Neuronal stem cell (in vitro differentiated cells): ENCODE data around the gene ACACA.

Experiments
- DNase-seq: peaks from one replicate; pipeline ENCODE4 v3.0.0-alpha.2; 2013; ENCODE audit warnings: low spot score
- H2AFZ ChIP-seq: one replicate; pipeline ENCODE4 v1.6.1; 2013; ENCODE audit warnings: mild to moderate bottlenecking, low read length, inconsistent platforms
- H2AK5ac ChIP-seq: 2 replicates; pipeline ENCODE4 v1.6.1; 2013; ENCODE audit warnings: low read depth, mild to moderate bottlenecking, inconsistent platforms, low read length, moderate library complexity, mixed read lengths
- H2BK120ac ChIP-seq: 2 replicates; pipeline ENCODE4 v1.6.1; 2013; ENCODE audit warnings: low read depth, mild to moderate bottlenecking, inconsistent platforms, low read length, moderate library complexity, mixed read lengths
- H2BK12ac ChIP-seq: one replicate; pipeline ENCODE4 v1.6.1; 2013; ENCODE audit warnings: low read length, inconsistent platforms
- H2BK15ac ChIP-seq: 2 replicates; pipeline ENCODE4 v1.6.1; 2013; ENCODE audit warnings: mild to moderate bottlenecking, low read length, inconsistent platforms, mixed read lengths
- H2BK5ac ChIP-seq: one replicate; pipeline ENCODE4 v1.6.1; 2013; ENCODE audit warnings: inconsistent platforms, mild to moderate bottlenecking, low read length, moderate library complexity
- H3K14ac ChIP-seq: one replicate; pipeline ENCODE4 v1.6.1; 2013; ENCODE audit warnings: low read length, inconsistent platforms
- H3K18ac ChIP-seq: 2 replicates; pipeline ENCODE4 v1.6.1; 2013; ENCODE audit warnings: low read length, inconsistent platforms
- H3K23ac ChIP-seq: 2 replicates; pipeline ENCODE4 v1.6.1; 2013; ENCODE audit warnings: low read depth, mild to moderate bottlenecking, mixed read lengths, low read length, inconsistent platforms; ENCODE audit not compliant: poor library complexity
- H3K27ac ChIP-seq: replicated peaks from 3 replicates; pipeline ENCODE4 v1.5.1; 2013; ENCODE audit warnings: low read length, inconsistent platforms
- H3K27me3 ChIP-seq, 3 experiments: 2 replicates each; pipeline ENCODE4 v1.6.1; 2013; ENCODE audit warnings: low read length in 3 of 3, mild to moderate bottlenecking in 2 of 3, inconsistent platforms in 1 of 3, low read depth in 1 of 3, mixed read lengths in 1 of 3, moderate library complexity in 1 of 3; ENCODE audit not compliant: control insufficient read depth in 3 of 3, insufficient read depth in 3 of 3
- H3K36me3 ChIP-seq, 2 donors: replicated peaks in 1 of 2; 2 replicates each; pipeline ENCODE4 v1.6.1; 2013; ENCODE audit warnings: low read length in 2 of 2; ENCODE audit not compliant: control insufficient read depth in 2 of 2, insufficient read depth in 2 of 2
- H3K4ac ChIP-seq: 2 replicates; pipeline ENCODE4 v1.6.1; 2013; ENCODE audit warnings: inconsistent platforms, mild to moderate bottlenecking, low read length, moderate library complexity
- H3K4me1 ChIP-seq, 2 donors: 1 replicate in 1 of 2; 2 replicates in 1 of 2; pipeline ENCODE4 v1.6.1; 2013; ENCODE audit warnings: low read length in 2 of 2, low read depth in 1 of 2; ENCODE audit not compliant: control insufficient read depth in 2 of 2, insufficient read depth in 1 of 2
- H3K4me2 ChIP-seq: one replicate; pipeline ENCODE4 v1.6.1; 2013; ENCODE audit warnings: mild to moderate bottlenecking, low read length, inconsistent platforms; ENCODE audit not compliant: insufficient read depth, poor library complexity, severe bottlenecking
- H3K4me3 ChIP-seq, 2 donors: 2 replicates each; pipeline ENCODE4 v1.5.1; 2013; ENCODE audit warnings: low read length in 2 of 2, mild to moderate bottlenecking in 2 of 2, inconsistent platforms in 1 of 2, moderate library complexity in 1 of 2
- H3K79me1 ChIP-seq: one replicate; pipeline ENCODE4 v1.6.1; 2013; ENCODE audit warnings: low read depth, mild to moderate bottlenecking, inconsistent platforms, low read length, moderate library complexity
- H3K9ac ChIP-seq: one replicate; pipeline ENCODE4 v1.6.1; 2013; ENCODE audit warnings: mild to moderate bottlenecking, low read depth, low read length, inconsistent platforms; ENCODE audit not compliant: poor library complexity
- H3K9me3 ChIP-seq, 2 donors: replicated peaks in 1 of 2; 2 replicates each; pipeline versions ENCODE3 to v1.6.1; 2013; ENCODE audit warnings: low read length in 2 of 2, mild to moderate bottlenecking in 2 of 2, inconsistent platforms in 1 of 2, low read depth in 1 of 2, mixed read lengths in 1 of 2, moderate library complexity in 1 of 2; ENCODE audit not compliant: control insufficient read depth in 2 of 2, insufficient read depth in 1 of 2
- H4K8ac ChIP-seq: one replicate; pipeline ENCODE4 v1.6.1; 2013; ENCODE audit warnings: low read depth, mild to moderate bottlenecking, inconsistent platforms, low read length, moderate library complexity
- H4K91ac ChIP-seq: one replicate; pipeline ENCODE4 v1.6.1; 2013; ENCODE audit warnings: low read length, low read depth, mild to moderate bottlenecking, inconsistent platforms; ENCODE audit not compliant: poor library complexity
- WGBS, 2 donors: extraction: QIAGEN DNeasy Blood & Tissue Kit; methylation state at CpG; one replicate each; pipeline ENCODE4 v1.1.7; 2013; ENCODE audit warnings: missing lambda C conversion rate in 2 of 2, mixed read lengths in 1 of 2; ENCODE audit not compliant: insufficient read length in 2 of 2, insufficient replicate concordance in 1 of 2; ENCODE audit errors: extremely low coverage in 2 of 2; 5-methylcytosine and 5-hydroxymethylcytosine counted together

ACACA gene

DNA sequence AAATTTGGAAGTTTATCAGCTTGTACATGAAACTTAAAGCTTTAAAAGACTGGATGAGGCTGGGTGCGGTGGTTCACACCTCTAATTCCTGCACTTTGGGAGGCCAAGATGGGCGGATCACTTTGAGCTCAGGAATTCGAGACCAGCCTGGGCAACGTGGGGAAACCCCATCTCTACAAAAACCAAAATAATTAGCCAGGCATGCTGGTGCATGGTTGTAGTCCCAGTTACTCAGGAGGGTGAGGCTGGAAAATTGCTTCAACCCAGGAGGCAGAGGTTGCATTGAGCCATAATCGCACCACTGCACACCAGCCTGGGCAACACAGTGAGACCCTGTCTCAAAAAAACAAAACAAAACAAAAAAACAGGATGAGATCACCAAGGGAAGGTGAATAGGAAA is 248.3 kb downstream of the ACACA start:
- H3K9me3 ChIP-seq: no peaks in the 10 kb centered on the region
- no peak overlapping the region for H4K8ac ChIP-seq
- H2BK5ac ChIP-seq: no peak overlapping the region
- no peak overlapping the region for H2BK120ac ChIP-seq
- no peak overlapping the region for H2BK12ac ChIP-seq
- H4K91ac ChIP-seq: no peak overlapping the region
- H3K79me1 ChIP-seq: no peaks in the 10 kb centered on the region
- no peak overlapping the region for H2AFZ ChIP-seq
- no peak overlapping the region for H3K4me3 ChIP-seq
- H3K27me3 ChIP-seq: no peaks in the 10 kb centered on the region
- H3K4ac ChIP-seq: no peak overlapping the region
- no CpG with 5 or more reads among the region's 5 CpGs for WGBS, 2 donors
- DNase-seq: no peak
- H3K4me2 ChIP-seq: no peak overlapping the region
- H3K23ac ChIP-seq: no peak overlapping the region
- H3K9ac ChIP-seq: no peak overlapping the region
- peaks cover 15 to 91% of the 10 kb centered on the region in 2 donors for H3K36me3 ChIP-seq
- H2AK5ac ChIP-seq: no peak overlapping the region
- no peak overlapping the region for H2BK15ac ChIP-seq
- no peak overlapping the region for H3K18ac ChIP-seq
- H3K4me1 ChIP-seq: no peaks in the 10 kb centered on the region
- H3K14ac ChIP-seq: no peak overlapping the region
- no peak overlapping the region for H3K27ac ChIP-seq

DNA sequence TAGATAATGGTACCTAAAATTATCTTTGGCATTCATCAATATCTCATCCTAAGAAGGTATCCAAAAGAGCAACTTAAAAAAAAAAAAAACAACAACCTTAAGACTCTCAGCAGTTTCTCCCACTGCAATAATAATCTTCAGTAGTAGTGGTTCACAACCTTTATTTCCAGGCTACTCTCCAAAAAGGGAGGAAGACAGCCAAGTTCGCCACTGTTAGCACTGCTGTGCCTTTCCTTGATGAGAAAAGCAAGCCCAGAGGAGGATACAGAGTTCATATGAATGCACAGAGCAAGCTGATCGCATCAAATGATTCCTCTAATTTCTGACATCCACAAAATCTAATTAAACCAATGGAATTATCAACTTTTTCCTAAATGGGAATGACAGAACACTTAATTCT is 258.5 kb downstream of the ACACA start:
- Histone ChIP-seq H3K79me1 (no peaks in the 10 kb centered on the region), H4K91ac (no peak overlapping the region), H3K27me3 (no peaks in the 10 kb centered on the region), H2AFZ (no peak overlapping the region), H2AK5ac (no peak overlapping the region), H2BK120ac (no peak overlapping the region), H3K4ac (no peak overlapping the region), H3K4me3 (no peak overlapping the region), H4K8ac (no peak overlapping the region), H3K36me3 (peaks cover 15 to 74% of the 10 kb centered on the region in 2 donors), H3K4me2 (no peak overlapping the region), H2BK5ac (no peak overlapping the region), H2BK15ac (no peak overlapping the region), H3K9me3 (no peaks in the 10 kb centered on the region), H3K9ac (no peak overlapping the region), H3K14ac (no peak overlapping the region), H3K4me1 (peaks cover 5 to 19% of the 10 kb centered on the region in 2 donors), H3K23ac (no peak overlapping the region), H2BK12ac (no peak overlapping the region), H3K18ac (no peak overlapping the region), H3K27ac (no peak overlapping the region)
- no peak for DNase-seq
- no CpG with 5 or more reads among the region's 2 CpGs for WGBS, 2 donors

DNA sequence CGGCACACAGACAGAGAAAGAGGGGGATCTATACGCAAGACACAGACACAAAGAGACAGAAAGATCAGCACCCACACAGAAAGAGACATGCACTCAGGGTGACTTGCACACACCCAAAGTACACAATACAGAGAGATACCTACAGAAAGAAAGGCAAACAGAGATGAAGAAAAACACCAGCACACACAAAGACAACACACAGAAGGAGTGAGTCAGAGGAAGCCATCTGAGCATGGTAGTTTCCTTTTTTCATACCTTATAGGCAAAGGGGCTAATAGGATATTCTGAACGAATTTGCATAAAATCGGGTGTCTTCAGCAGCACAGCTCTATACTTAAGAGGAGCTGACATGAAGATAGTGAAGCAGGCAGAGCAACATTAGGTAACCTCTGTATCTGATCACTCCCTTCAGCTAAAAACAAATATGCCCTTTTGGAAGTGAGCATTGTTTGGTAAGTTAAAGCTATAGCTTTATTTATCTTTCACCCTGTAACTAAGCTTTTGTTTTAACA is 259.3 kb downstream of the ACACA start:
- no peak overlapping the region for H3K4ac ChIP-seq
- H3K27ac ChIP-seq: no peak overlapping the region
- H3K79me1 ChIP-seq: no peaks in the 10 kb centered on the region
- H3K4me3 ChIP-seq: no peak overlapping the region
- no peak overlapping the region for H4K91ac ChIP-seq
- no peak overlapping the region for H2BK12ac ChIP-seq
- H3K36me3 ChIP-seq: peaks cover 14 to 72% of the 10 kb centered on the region in 2 donors
- H2BK15ac ChIP-seq: no peak overlapping the region
- H3K14ac ChIP-seq: no peak overlapping the region
- DNase-seq: no peak
- no peak overlapping the region for H3K4me2 ChIP-seq
- WGBS, 2 donors: no CpG with 5 or more reads among the region's 4 CpGs
- H3K23ac ChIP-seq: no peak overlapping the region
- no peaks in the 10 kb centered on the region for H3K9me3 ChIP-seq
- H2BK120ac ChIP-seq: no peak overlapping the region
- no peak overlapping the region for H2BK5ac ChIP-seq
- no peak overlapping the region for H3K9ac ChIP-seq
- no peak overlapping the region for H4K8ac ChIP-seq
- H3K4me1 ChIP-seq: peaks cover 5 to 19% of the 10 kb centered on the region in 2 donors
- no peak overlapping the region for H3K18ac ChIP-seq
- H3K27me3 ChIP-seq: no peaks in the 10 kb centered on the region
- no peak overlapping the region for H2AFZ ChIP-seq
- no peak overlapping the region for H2AK5ac ChIP-seq

- Histone ChIP-seq H2AK5ac (no peak overlapping the region), H2AFZ (no peak overlapping the region), H3K9ac (no peak overlapping the region), H3K14ac (no peak overlapping the region), H3K23ac (no peak overlapping the region), H3K4me1 (peaks cover 5 to 19% of the 10 kb centered on the region in 2 donors), H3K4ac (no peak overlapping the region), H2BK5ac (no peak overlapping the region), H3K4me2 (no peak overlapping the region), H3K9me3 (no peaks in the 10 kb centered on the region), H3K27me3 (no peaks in the 10 kb centered on the region), H3K79me1 (no peaks in the 10 kb centered on the region), H3K36me3 (peaks cover 14 to 73% of the 10 kb centered on the region in 2 donors), H3K27ac (no peak overlapping the region), H2BK12ac (no peak overlapping the region), H2BK120ac (no peak overlapping the region), H2BK15ac (no peak overlapping the region), H3K4me3 (no peak overlapping the region), H4K91ac (no peak overlapping the region), H4K8ac (no peak overlapping the region), H3K18ac (no peak overlapping the region)
- WGBS, 2 donors: no CpG with 5 or more reads among the region's 8 CpGs
- no peak for DNase-seq
Observed at GRCh38 chr17:37146086-37147064, 260.3 kb downstream of the ACACA start.
